ENCODE results near the gene SMIM45.

SMIM45 gene

GRCh38 chr22:41970601-41971000, 18.7 kb downstream of the SMIM45 start (continued):
- no peak for TF ChIP-seq USF1 (IDR thresholded peaks at IDR 0.05; ENCODE audit: borderline replicate concordance, extremely low read length, insufficient read depth, low read depth, low read length)

- in situ Hi-C loops (cut with MboI) (no loop called here), intact Hi-C loops (cut with micrococcal nuclease; ENCODE audit: unreplicated experiment) (no loop called here)
- H3K4me1 ChIP-seq (ENCODE audit: control insufficient read depth, insufficient read depth, low read length), result no peaks in the 10 kb centered on the region; the same call in 1 of the 2 replicates
- RAD21 ChIA-PET (ENCODE audit: unreplicated experiment), result no interaction called here
- H3K27me3 ChIP-seq (replicated peaks in 1 of 2; ENCODE audit: control insufficient read depth in 2 of 2, insufficient read depth in 2 of 2, low read length in 1 of 2), result peaks cover 2 to 12% of the 10 kb centered on the region in 2 experiments; a peak in 3 of 4 replicates
- CTCF ChIA-PET, result interaction anchor here (1.7 kb wide), 1 partner anchor 9 kb away, joined by 3 read pairs; no protein-coding TSS in a partner anchor
- FAIRE-seq, result no peak
- no peak for ATAC-seq
- H3K27ac ChIP-seq (ENCODE audit: control insufficient read depth, insufficient read depth), result no peak overlapping the region
- no peak overlapping the region for H3K4me3 ChIP-seq
- H4K20me1 ChIP-seq (ENCODE audit: control insufficient read depth, insufficient read depth), result no peaks in the 10 kb centered on the region
- no peaks in the 10 kb centered on the region for H3K79me2 ChIP-seq (ENCODE audit: control insufficient read depth, insufficient read depth, low read length)
- POLR2A ChIA-PET, result interaction anchor here (0.5 to 0.8 kb wide), 2 partner anchors 9 to 465 kb away, joined by 3 to 4 read pairs; no protein-coding TSS in a partner anchor
- H2AFZ ChIP-seq (ENCODE audit: control insufficient read depth, low read depth, low read length), result no peak overlapping the region
- H3K36me3 ChIP-seq (ENCODE audit: control insufficient read depth in 2 of 2, insufficient read depth in 2 of 2, low read length in 1 of 2), result no peaks in the 10 kb centered on the region
- SMC1A ChIA-PET (ENCODE audit: uncharacterized antibody, unreplicated experiment), result no interaction called here
- BruUV-seq (replicated peaks), result no TSS peak
- H3K9ac ChIP-seq (ENCODE audit: control insufficient read depth, insufficient read depth, low read length), result no peak overlapping the region
- H3K9me3 ChIP-seq (replicated peaks; ENCODE audit: control insufficient read depth, insufficient read depth, low read length), result no peaks in the 10 kb centered on the region
- no peak for TF ChIP-seq CBX5 (IDR thresholded peaks at IDR 0.05; ENCODE audit: low read depth)
- no peak for TF ChIP-seq MYC (IDR thresholded peaks at IDR 0.05; ENCODE audit: insufficient read depth, insufficient read length, insufficient replicate concordance, low read length, severe bottlenecking)
- TF ChIP-seq ATF3 (IDR thresholded peaks at IDR 0.05; ENCODE audit: borderline replicate concordance, extremely low read depth, low read depth, low read length), result no peak
- TF ChIP-seq MXI1 (IDR thresholded peaks at IDR 0.05; ENCODE audit: low read depth, low read length), result no peak
- TF ChIP-seq BHLHE40 (IDR thresholded peaks at IDR 0.05; ENCODE audit: borderline replicate concordance in 1 of 2, low read depth in 2 of 2, low read length in 1 of 2), result no peak
- no peak for TF ChIP-seq SRF (IDR thresholded peaks at IDR 0.05; ENCODE audit: low read depth in 2 of 2, low read length in 2 of 2)
- no peak for TF ChIP-seq HDAC6 (IDR thresholded peaks at IDR 0.05; ENCODE audit: unreplicated experiment)
- TF ChIP-seq PAX8 (IDR thresholded peaks at IDR 0.05), result no peak
- no peak for TF ChIP-seq USF2 (IDR thresholded peaks at IDR 0.05; ENCODE audit: borderline replicate concordance, low read depth, low read length)
- TF ChIP-seq ELK1 (IDR thresholded peaks at IDR 0.05; ENCODE audit: low read depth, low read length), result no peak
- no peak overlapping the region for H3K4me2 ChIP-seq (ENCODE audit: control insufficient read depth, insufficient read depth)
- 51% methylated on average over 11 of the region's 11 CpGs for WGBS (ENCODE audit: insufficient coverage, insufficient replicate concordance, low lambda C conversion rate, missing lambda C conversion rate)
- DNase-seq (ENCODE audit: low read depth, low spot score), result no peak
Observed at GRCh38 chr22:41971431-41971830, 19.5 kb downstream of the SMIM45 start.
